ENCODE measurements around the gene NANS.

GRCh38 chr9:98045234-98046179 lies 11.0 kb upstream of the NANS start:
- TF ChIP-seq POLR2A (IDR thresholded peaks at IDR 0.05): no peak
- TF ChIP-seq CTCF (IDR thresholded peaks at IDR 0.05): no peak
